ENCODE data around the gene ACOT7. TPM values are rescaled to one million over a fixed set of nuclear protein-coding genes. Genes with fewer than 3 reads are reported as not detected.

Gene ACOT7, protein sequence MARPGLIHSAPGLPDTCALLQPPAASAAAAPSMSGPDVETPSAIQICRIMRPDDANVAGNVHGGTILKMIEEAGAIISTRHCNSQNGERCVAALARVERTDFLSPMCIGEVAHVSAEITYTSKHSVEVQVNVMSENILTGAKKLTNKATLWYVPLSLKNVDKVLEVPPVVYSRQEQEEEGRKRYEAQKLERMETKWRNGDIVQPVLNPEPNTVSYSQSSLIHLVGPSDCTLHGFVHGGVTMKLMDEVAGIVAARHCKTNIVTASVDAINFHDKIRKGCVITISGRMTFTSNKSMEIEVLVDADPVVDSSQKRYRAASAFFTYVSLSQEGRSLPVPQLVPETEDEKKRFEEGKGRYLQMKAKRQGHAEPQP
- 16.8 and 23.4 TPM in 2 replicates for total RNA-seq (2014; rRNA removed; shearing (Covaris generic))
- total RNA-seq (2022) = 50.5 and 53.6 TPM in 2 replicates
- Bru-seq, nascent RNA = percentile 51 among the genes with signal in this experiment
- BruChase-seq, experiment 1, labeled RNA remaining after a 6-hour chase = percentile 47 among the genes with signal in this experiment
- BruChase-seq, experiment 2, labeled RNA remaining after a 2-hour chase = percentile 46 among the genes with signal in this experiment
- long read RNA-seq, transcript ACOT7-210 (9 exons, 1,403 nt) = major isoform, 66 of 77 reads
- long read RNA-seq, partial matches to known transcripts = 9 of 77 reads
- long read RNA-seq, other reads (novel, unspliced or antisense) = 2 of 77 reads

DNA sequence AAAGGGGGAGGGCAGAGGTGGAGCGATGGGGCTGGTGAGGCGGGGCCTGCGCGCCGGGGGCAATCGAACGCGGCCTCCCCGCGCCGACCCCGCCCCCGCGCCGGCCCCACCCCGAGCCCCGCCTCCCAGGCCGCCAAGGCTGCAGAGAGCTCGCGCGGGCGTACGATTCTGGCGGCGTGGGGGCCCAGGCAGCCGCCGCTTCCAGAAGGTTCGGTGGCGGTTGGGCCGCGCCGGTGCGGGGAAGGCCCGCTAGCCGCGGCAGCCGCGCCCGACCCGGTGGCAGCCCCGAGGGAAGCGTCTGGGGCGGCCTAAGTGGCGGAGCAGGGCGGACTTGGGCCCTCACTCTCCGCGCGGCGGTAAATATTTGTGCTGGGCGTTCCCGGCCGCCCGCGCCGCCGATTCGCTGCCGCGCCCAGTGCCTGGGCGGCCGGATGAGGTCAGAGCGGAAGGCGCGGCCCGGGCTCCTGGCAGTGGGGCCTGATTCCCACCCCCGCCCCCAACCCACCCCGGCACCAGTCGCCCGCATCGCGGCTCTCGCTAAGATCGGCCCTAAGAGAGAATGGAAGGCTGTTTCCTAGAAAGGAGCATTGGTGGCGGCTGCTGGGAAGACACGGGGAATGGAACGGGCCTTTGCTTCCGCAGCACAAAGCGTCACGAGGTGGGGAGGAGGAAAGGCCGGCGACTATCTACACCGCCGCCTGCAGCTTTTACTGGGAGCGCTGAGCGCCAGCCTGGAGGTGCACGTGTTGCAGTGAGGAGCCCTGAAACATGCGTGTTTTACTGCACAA is at the start of gene ACOT7:
TSS of gene ACOT7 (minus strand) at position 368 of the 788 bp plus-strand sequence. CDS start 368 bp downstream, outside the sequence.
- peaks cover 5% of the 10 kb centered on the region; the same call in 1 of the 2 replicates for H3K79me2 ChIP-seq (ENCODE audit: insufficient read depth, low read depth, low read length)
- H4K20me1 ChIP-seq (ENCODE audit: insufficient read depth, low read length) = 0 out of 2 replicates have a peak, but pooled peaks cover 7% of the 10 kb centered on the region
- TSS peak; percentile 95 for BruUV-seq (replicated peaks)
- peak within 1 kb of the TSS; percentile 74 for H2AFZ ChIP-seq (ENCODE audit: low read length)
- H3K27ac ChIP-seq (ENCODE audit: low read depth, low read length, poor library complexity, severe bottlenecking) = peak within 1 kb of the TSS; percentile 68
- H3K9me3 ChIP-seq (ENCODE audit: low read length) = no peaks in the 10 kb centered on the region
- POLR2A ChIA-PET = interaction anchor here (0.6 to 1.5 kb wide), 6 partner anchors 31 to 1774 kb away, joined by 3 read pairs; no protein-coding TSS in a partner anchor
- H3K4me2 ChIP-seq (ENCODE audit: low read length) = peak within 1 kb of the TSS; percentile 94
- H3K36me3 ChIP-seq (ENCODE audit: insufficient read depth, low read length) = no peaks in the 10 kb centered on the region
- CTCF ChIA-PET (ENCODE audit: unreplicated experiment) = interaction anchor here (0.6 kb wide), 1 partner anchor 339 kb away, joined by 5 read pairs; no protein-coding TSS in a partner anchor
- DNase-seq (ENCODE audit: low spot score) = peak; percentile 92
- TF ChIP-seq, protein P1, sequence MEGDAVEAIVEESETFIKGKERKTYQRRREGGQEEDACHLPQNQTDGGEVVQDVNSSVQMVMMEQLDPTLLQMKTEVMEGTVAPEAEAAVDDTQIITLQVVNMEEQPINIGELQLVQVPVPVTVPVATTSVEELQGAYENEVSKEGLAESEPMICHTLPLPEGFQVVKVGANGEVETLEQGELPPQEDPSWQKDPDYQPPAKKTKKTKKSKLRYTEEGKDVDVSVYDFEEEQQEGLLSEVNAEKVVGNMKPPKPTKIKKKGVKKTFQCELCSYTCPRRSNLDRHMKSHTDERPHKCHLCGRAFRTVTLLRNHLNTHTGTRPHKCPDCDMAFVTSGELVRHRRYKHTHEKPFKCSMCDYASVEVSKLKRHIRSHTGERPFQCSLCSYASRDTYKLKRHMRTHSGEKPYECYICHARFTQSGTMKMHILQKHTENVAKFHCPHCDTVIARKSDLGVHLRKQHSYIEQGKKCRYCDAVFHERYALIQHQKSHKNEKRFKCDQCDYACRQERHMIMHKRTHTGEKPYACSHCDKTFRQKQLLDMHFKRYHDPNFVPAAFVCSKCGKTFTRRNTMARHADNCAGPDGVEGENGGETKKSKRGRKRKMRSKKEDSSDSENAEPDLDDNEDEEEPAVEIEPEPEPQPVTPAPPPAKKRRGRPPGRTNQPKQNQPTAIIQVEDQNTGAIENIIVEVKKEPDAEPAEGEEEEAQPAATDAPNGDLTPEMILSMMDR (conservative IDR thresholded peaks at IDR 0.05; ENCODE audit: low read length) = 0 out of 2 replicates have a peak, but pooled peaks have one; percentile 14
- no peak for TF ChIP-seq EZH2phosphoT487 (IDR thresholded peaks at IDR 0.05; ENCODE audit: borderline replicate concordance, low read depth, low read length)
- peak within 1 kb of the TSS; percentile 78 for H3K4me3 ChIP-seq (ENCODE audit: low read depth, low read length, poor library complexity, severe bottlenecking)
- no peaks in the 10 kb centered on the region for H3K9me2 ChIP-seq (ENCODE audit: insufficient read depth, low read length)
- H3K4me1 ChIP-seq (ENCODE audit: insufficient read depth, low read length, poor library complexity, severe bottlenecking) = peaks cover 14% of the 10 kb centered on the region
- intact Hi-C loops (cut with micrococcal nuclease; ENCODE audit: unreplicated experiment) = loop anchor here (5.0 kb wide), 1 partner anchor 156 kb away; the partner anchor contains the start of gene ICMT

DNA sequence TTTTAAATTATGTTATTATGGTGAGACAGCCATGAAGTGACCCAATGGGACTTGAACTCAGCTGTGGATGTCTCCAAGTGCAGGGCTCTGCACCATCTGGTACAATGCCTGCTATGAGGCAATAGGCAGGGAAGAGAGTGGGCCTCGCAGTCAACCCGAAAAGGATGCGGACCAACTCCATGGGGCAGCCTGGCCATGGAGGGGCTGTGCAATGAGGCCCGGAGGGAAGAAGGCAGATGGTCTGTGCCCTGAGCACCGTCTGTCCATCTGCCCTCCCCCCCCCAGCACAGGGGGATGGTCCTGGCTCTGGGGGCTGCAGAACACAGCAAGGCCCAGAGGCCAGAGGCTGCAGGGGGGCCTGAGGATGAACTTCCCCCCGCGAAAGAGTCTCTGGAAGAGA is 48.0 kb upstream of the ACOT7 start:
- no TSS peak for BruUV-seq (replicated peaks)
- Histone ChIP-seq H3K9me3 (ENCODE audit: low read length) (no peaks in the 10 kb centered on the region), H4K20me1 (ENCODE audit: insufficient read depth, low read length) (no peaks in the 10 kb centered on the region; the same call in 1 of the 2 replicates), H3K9me2 (ENCODE audit: insufficient read depth, low read length) (no peaks in the 10 kb centered on the region), H3K4me2 (ENCODE audit: low read length) (no peak overlapping the region), H2AFZ (ENCODE audit: low read length) (no peak overlapping the region), H3K4me3 (ENCODE audit: low read depth, low read length, poor library complexity, severe bottlenecking) (no peak overlapping the region), H3K4me1 (ENCODE audit: insufficient read depth, low read length, poor library complexity, severe bottlenecking) (no peaks in the 10 kb centered on the region), H3K36me3 (ENCODE audit: insufficient read depth, low read length) (no peaks in the 10 kb centered on the region), H3K79me2 (ENCODE audit: insufficient read depth, low read depth, low read length) (no peaks in the 10 kb centered on the region), H3K27ac (ENCODE audit: low read depth, low read length, poor library complexity, severe bottlenecking) (no peak overlapping the region)
- CTCF ChIA-PET (ENCODE audit: unreplicated experiment) = no interaction called here
- DNase-seq (ENCODE audit: low spot score) = no peak
- intact Hi-C loops (cut with micrococcal nuclease; ENCODE audit: unreplicated experiment) = no loop called here
- TF ChIP-seq EZH2phosphoT487 (IDR thresholded peaks at IDR 0.05; ENCODE audit: borderline replicate concordance, low read depth, low read length) = no peak
- TF ChIP-seq, protein P1 (conservative IDR thresholded peaks at IDR 0.05; ENCODE audit: low read length) = no peak
- POLR2A ChIA-PET = no interaction called here

All from OCI-LY7 (cell line).